Stimulated activated CD8-positive, alpha-beta memory T cell treated with anti-CD3 and anti-CD28 coated beads, Interleukin-12 subunit alpha, Interleukin-12 subunit beta, amount 100 ng/mL, for 24 hours (primary cell): Measurements from ENCODE around the gene DIP2B.

Experiments used
- DNase-seq: peaks from one replicate; pipeline ENCODE4 v3.0.0-alpha.2; 2020; ENCODE audit errors: extremely low read depth

DIP2B gene

GRCh38 chr12:50635857-50636256 is 131.1 kb downstream of the DIP2B start:
- DNase-seq, result no peak

- DNase-seq, result no peak
These were observed 131.7 kb downstream of the DIP2B start for GRCh38 chr12:50636505-50636904.

GRCh38 chr12:50637870-50638481 is 133.2 kb downstream of the DIP2B start:
- DNase-seq, result no peak

GRCh38 chr12:50638482-50638880 is 133.7 kb downstream of the DIP2B start:
- no peak for DNase-seq

GRCh38 chr12:50639721-50640120 is 134.9 kb downstream of the DIP2B start:
- DNase-seq, result no peak

GRCh38 chr12:50640321-50640939 is 135.6 kb downstream of the DIP2B start:
- DNase-seq, result no peak

GRCh38 chr12:50641566-50641965 is 136.8 kb downstream of the DIP2B start:
- DNase-seq, result no peak

- DNase-seq, result no peak
These were observed 137.3 kb downstream of the DIP2B start for GRCh38 chr12:50642035-50642451.

GRCh38 chr12:50642761-50643160 is 138.0 kb downstream of the DIP2B start:
- DNase-seq, result no peak

- no peak for DNase-seq
These were observed 142.2 kb downstream of the DIP2B start for GRCh38 chr12:50647031-50647430.

- no peak for DNase-seq
These were observed 142.7 kb downstream of the DIP2B start for GRCh38 chr12:50647479-50647878.

- no peak for DNase-seq
These were observed 145.5 kb downstream of the DIP2B start for GRCh38 chr12:50650285-50650684.

- DNase-seq, result no peak
These were observed 150.7 kb downstream of the DIP2B start for GRCh38 chr12:50655374-50655921.

GRCh38 chr12:50659260-50659659 is 154.5 kb downstream of the DIP2B start:
- DNase-seq, result no peak

- DNase-seq, result no peak
These were observed 155.1 kb downstream of the DIP2B start for GRCh38 chr12:50659690-50660424.

- no peak for DNase-seq
These were observed 155.6 kb downstream of the DIP2B start for GRCh38 chr12:50660425-50660822.

GRCh38 chr12:50661300-50662115 is 156.7 kb downstream of the DIP2B start:
- DNase-seq, result no peak

GRCh38 chr12:50662116-50662510 is 157.3 kb downstream of the DIP2B start:
- DNase-seq, result no peak

- no peak for DNase-seq
These were observed 160.4 kb downstream of the DIP2B start for GRCh38 chr12:50665170-50665569.

- DNase-seq, result no peak
These were observed 160.8 kb downstream of the DIP2B start for GRCh38 chr12:50665609-50666008.

GRCh38 chr12:50666023-50666422 is 161.2 kb downstream of the DIP2B start:
- DNase-seq, result no peak

GRCh38 chr12:50672158-50672557 is 167.4 kb downstream of the DIP2B start:
- no peak for DNase-seq
